ENCODE measurements around the gene ELF3. TPM values are rescaled to one million over a fixed set of nuclear protein-coding genes. Genes with fewer than 3 reads are reported as not detected.

Gene ELF3
- total and polyA plus RNA-seq, 2 of the 8 experiments (the other 6 are each of a cell fraction or from before 2014, with no cell fraction given): 17.3 to 25.0 TPM

GRCh38 chr1:202007805-202008489, 2.4 kb upstream of the ELF3 start (continued):
- TF ChIP-seq TBP (IDR thresholded peaks at IDR 0.05; ENCODE audit: low read depth, low read length) (peak; percentile 27; the same call in 1 of the 2 replicates), CHD2 (IDR thresholded peaks at IDR 0.05; ENCODE audit: low read length) (peak; percentile 74), BCL11A (IDR thresholded peaks at IDR 0.05; ENCODE audit: low read depth in 2 of 2, low read length in 2 of 2) (peak in 1 of 2 experiments; percentile 24), ZNF274 (IDR thresholded peaks at IDR 0.05; ENCODE audit: borderline replicate concordance, extremely low read depth, low read length) (no peak), RBBP5 (IDR thresholded peaks at IDR 0.05; ENCODE audit: borderline replicate concordance, low read depth, low read length) (peak; percentile 93), CTBP2 (IDR thresholded peaks at IDR 0.05; ENCODE audit: borderline replicate concordance, insufficient read depth, insufficient read length, low read length) (no peak), TAF1 (IDR thresholded peaks at IDR 0.05; ENCODE audit: low read depth, low read length) (0 out of 2 replicates have a peak, but pooled peaks have one; percentile 26), CHD7 (IDR thresholded peaks at IDR 0.05; ENCODE audit: insufficient replicate concordance, low read length) (no peak)
- TF ChIP-seq, protein P1, sequence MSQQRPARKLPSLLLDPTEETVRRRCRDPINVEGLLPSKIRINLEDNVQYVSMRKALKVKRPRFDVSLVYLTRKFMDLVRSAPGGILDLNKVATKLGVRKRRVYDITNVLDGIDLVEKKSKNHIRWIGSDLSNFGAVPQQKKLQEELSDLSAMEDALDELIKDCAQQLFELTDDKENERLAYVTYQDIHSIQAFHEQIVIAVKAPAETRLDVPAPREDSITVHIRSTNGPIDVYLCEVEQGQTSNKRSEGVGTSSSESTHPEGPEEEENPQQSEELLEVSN (IDR thresholded peaks at IDR 0.05): peak; percentile 54; the same call in 1 of the 2 replicates
